Activated T-helper 2 cell treated with anti-CD3 and anti-CD28 coated beads, Interferon-gamma antibody, Interleukin-2, Interleukin-4, amounts not matched to agents 10 μg/mL and 5 μg/mL and 100 μg/mL, durations not matched to agents 14 hours and 24 hours and 36 hours (primary cell): Measurements from ENCODE around the gene ADAMTSL4. TPM values are rescaled to one million over a fixed set of nuclear protein-coding genes. Genes with fewer than 3 reads are reported as not detected.
"Not testable (repeated sequence)": the region's sequence is repeated elsewhere in the genome, so short reads cannot be mapped to it uniquely, and the experiment has no call there.

Source experiments
- DNase-seq: peaks from one replicate; pipeline ENCODE4 v3.0.0; 2021; ENCODE audit warnings: low spot score
- H3K27ac Mint-ChIP-seq: one replicate; pipeline ENCODE4 v1.8.0; 2021; ENCODE audit warnings: mixed read lengths
- H3K27me3 Mint-ChIP-seq: one replicate; pipeline ENCODE4 v1.8.0; 2021; ENCODE audit warnings: low read depth, mixed read lengths
- H3K36me3 Mint-ChIP-seq: one replicate; pipeline ENCODE4 v1.8.0; 2021; ENCODE audit warnings: low read depth, mixed read lengths
- H3K4me1 Mint-ChIP-seq: one replicate; pipeline ENCODE4 v1.8.0; 2021; ENCODE audit warnings: low read depth, mixed read lengths
- H3K4me3 Mint-ChIP-seq: one replicate; pipeline ENCODE4 v1.8.0; 2021; ENCODE audit warnings: low read depth, mild to moderate bottlenecking, moderate library complexity, mixed read lengths
- H3K9me3 Mint-ChIP-seq: one replicate; pipeline ENCODE4 v1.8.0; 2021; ENCODE audit warnings: mixed read lengths
- intact Hi-C: fragments of 100-400 bp; cut with micrococcal nuclease; formaldehyde crosslinking; loops from one replicate; pipeline ENCODE4 v1.15.1; 2023
- total RNA-seq: library from RNA; stranded (reverse); gene quantifications from 2 replicates; pipeline ENCODE4 v1.2.3, GENCODE V29; 2022

The ADAMTSL4 gene
- total RNA-seq, 1 donor from 2014 or later: 2.7 TPM

- no peak for DNase-seq
- intact Hi-C loops: loop anchor here (1.0 to 10.0 kb wide), 7 partner anchors 10 to 683 kb away; partner anchors contain the start of genes ARNT, CTSS, ENSA and TARS2
- H3K9me3 Mint-ChIP-seq: no peaks in the 10 kb centered on the region
- peaks cover 75% of the 10 kb centered on the region for H3K4me1 Mint-ChIP-seq
- peak overlapping the region; percentile 95 for H3K27ac Mint-ChIP-seq
- H3K27me3 Mint-ChIP-seq: no peaks in the 10 kb centered on the region
- peak overlapping the region; percentile 74 for H3K4me3 Mint-ChIP-seq
- peaks cover 47% of the 10 kb centered on the region for H3K36me3 Mint-ChIP-seq
Observed at GRCh38 chr1:150567717-150568593, 18.7 kb downstream of the ADAMTSL4 start.

- Mint-ChIP-seq H3K27me3 (no peaks in the 10 kb centered on the region), H3K4me1 (peaks cover 75% of the 10 kb centered on the region), H3K4me3 (peak overlapping the region; percentile 74), H3K27ac (peak overlapping the region; percentile 95), H3K9me3 (no peaks in the 10 kb centered on the region), H3K36me3 (peaks cover 53% of the 10 kb centered on the region)
- intact Hi-C loops: loop anchor here (1.0 to 10.0 kb wide), 4 partner anchors 82 to 684 kb away; partner anchors contain the start of genes ARNT, CTSS and TARS2
- no peak for DNase-seq
Observed at GRCh38 chr1:150568594-150568966, 19.4 kb downstream of the ADAMTSL4 start.

DNA sequence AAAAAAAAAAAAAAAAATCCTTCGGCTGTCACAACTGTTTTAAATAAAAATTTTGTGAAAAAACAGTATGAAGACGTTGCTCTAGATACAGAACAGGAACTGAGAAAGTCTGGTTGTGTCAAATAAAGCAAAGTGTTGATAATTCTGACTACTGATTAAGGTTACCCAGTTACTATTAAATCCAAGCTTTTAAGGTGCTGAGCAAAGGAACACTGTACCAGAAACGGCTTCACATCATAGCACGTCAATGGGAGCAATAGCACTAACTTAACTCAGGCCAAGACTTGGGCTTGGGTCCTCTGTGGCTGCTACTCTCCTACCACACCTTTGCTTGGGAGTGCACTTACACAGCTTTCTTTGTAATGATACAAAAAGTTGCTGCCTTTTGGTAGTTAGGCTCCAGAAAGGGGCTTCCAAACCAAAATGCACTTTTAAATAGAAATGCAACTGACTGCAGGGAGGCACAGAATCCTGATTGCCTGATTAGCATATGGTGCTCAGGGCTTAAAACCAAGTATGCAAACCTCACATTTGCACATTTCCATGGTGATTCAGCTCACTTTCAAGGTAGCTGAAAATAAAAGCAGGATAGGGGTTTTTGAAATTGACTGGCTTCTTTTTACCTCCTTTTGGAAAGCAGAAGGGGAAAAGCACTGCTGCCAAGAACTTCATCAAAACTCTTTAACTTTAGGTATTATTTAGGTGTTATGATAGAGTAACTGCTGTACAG is 23.9 kb downstream of the ADAMTSL4 start:
- Mint-ChIP-seq H3K27ac (peak overlapping the region; percentile 75), H3K9me3 (no peaks in the 10 kb centered on the region), H3K4me3 (peak overlapping the region; percentile 98), H3K27me3 (no peaks in the 10 kb centered on the region), H3K4me1 (peaks cover 66% of the 10 kb centered on the region), H3K36me3 (peaks cover 93% of the 10 kb centered on the region)
- intact Hi-C loops: no loop called here
- DNase-seq: no peak

GRCh38 chr1:150573648-150574071 is 24.5 kb downstream of the ADAMTSL4 start:
- H3K4me1 Mint-ChIP-seq: peaks cover 60% of the 10 kb centered on the region
- intact Hi-C loops, DNase-seq, H3K27me3 Mint-ChIP-seq, H3K9me3 Mint-ChIP-seq: not testable (repeated sequence)
- peaks cover 96% of the 10 kb centered on the region for H3K36me3 Mint-ChIP-seq
- H3K4me3 Mint-ChIP-seq: peak overlapping the region; percentile 98
- H3K27ac Mint-ChIP-seq: peak overlapping the region; percentile 75

- Mint-ChIP-seq H3K27me3 (no peaks in the 10 kb centered on the region), H3K9me3 (no peaks in the 10 kb centered on the region), H3K4me3 (peak overlapping the region; percentile 98), H3K4me1 (peaks cover 52% of the 10 kb centered on the region), H3K27ac (peak overlapping the region; percentile 91), H3K36me3 (peaks cover 97% of the 10 kb centered on the region)
- intact Hi-C loops: no loop called here
- DNase-seq: no peak
Observed at GRCh38 chr1:150574260-150575071, 25.3 kb downstream of the ADAMTSL4 start.

GRCh38 chr1:150575072-150575489 is 25.9 kb downstream of the ADAMTSL4 start:
- intact Hi-C loops: no loop called here
- Mint-ChIP-seq H3K9me3 (no peaks in the 10 kb centered on the region), H3K27me3 (no peaks in the 10 kb centered on the region), H3K36me3 (peaks cover 92% of the 10 kb centered on the region), H3K4me1 (peaks cover 46% of the 10 kb centered on the region), H3K27ac (peak overlapping the region; percentile 91), H3K4me3 (peak overlapping the region; percentile 98)
- DNase-seq: no peak

DNA sequence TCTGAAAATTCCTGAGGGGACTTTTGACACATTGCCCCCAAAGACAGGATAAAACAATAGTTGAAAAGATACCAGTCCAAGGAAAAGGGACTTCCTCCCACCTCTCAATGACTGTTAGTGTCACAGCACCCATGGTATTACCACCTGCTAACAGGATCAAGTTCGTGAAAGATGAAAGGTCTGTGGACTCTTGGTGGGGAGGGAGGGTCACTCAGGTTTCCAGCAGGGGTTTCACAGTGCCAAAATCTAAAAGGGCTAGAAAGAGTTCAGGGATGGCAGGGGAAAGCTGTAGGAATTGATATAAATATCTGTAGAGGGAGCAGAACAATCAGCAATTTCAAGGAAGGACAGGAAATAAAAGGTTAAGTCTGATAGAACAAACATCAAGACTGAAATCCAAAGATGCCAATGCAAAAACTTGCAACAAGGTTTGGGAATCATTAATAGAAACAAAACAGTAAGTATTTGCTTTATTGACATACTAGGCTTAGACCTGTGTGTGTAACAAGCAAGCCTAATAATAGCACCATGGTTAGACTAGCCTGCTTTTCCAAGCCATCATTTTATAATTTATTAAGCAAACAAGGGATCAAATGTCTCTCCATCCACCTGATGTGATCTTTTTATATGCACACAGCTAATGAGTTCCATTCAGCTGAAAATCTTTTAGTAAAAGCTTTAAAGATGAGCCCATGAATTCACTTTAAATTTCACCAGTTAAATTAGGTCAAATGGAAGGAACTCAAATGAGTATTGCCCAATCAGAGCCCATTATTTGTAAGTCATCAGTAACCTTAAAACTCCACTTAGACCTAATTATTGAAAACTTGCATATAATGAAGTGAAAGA is 26.5 kb downstream of the ADAMTSL4 start:
- no peaks in the 10 kb centered on the region for H3K27me3 Mint-ChIP-seq
- intact Hi-C loops: no loop called here
- H3K9me3 Mint-ChIP-seq: no peaks in the 10 kb centered on the region
- H3K36me3 Mint-ChIP-seq: peaks cover 85% of the 10 kb centered on the region
- H3K4me3 Mint-ChIP-seq: peak overlapping the region; percentile 98
- no peak for DNase-seq
- peak overlapping the region; percentile 91 for H3K27ac Mint-ChIP-seq
- H3K4me1 Mint-ChIP-seq: peaks cover 44% of the 10 kb centered on the region

DNA sequence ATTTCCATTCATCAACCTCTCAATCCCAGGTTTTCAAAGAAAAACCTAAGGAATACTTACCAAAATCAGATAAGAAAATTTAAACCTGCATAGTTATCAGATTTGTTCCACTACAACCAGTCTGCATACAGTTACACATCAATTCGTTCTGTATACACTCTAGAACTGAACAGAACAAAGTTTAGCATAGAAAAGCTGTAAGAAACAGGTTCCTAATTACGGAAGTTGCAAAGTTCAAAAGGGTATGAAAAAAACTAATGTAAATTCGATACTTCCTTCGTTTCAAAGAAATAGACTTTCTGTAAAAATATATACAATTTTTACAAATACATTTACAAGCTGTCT is 27.1 kb downstream of the ADAMTSL4 start:
- no peaks in the 10 kb centered on the region for H3K9me3 Mint-ChIP-seq
- H3K36me3 Mint-ChIP-seq: peaks cover 79% of the 10 kb centered on the region
- H3K27me3 Mint-ChIP-seq: no peaks in the 10 kb centered on the region
- DNase-seq: no peak
- H3K27ac Mint-ChIP-seq: peak overlapping the region; percentile 72
- intact Hi-C loops: no loop called here
- peaks cover 42% of the 10 kb centered on the region for H3K4me1 Mint-ChIP-seq
- H3K4me3 Mint-ChIP-seq: peak overlapping the region; percentile 98

DNA sequence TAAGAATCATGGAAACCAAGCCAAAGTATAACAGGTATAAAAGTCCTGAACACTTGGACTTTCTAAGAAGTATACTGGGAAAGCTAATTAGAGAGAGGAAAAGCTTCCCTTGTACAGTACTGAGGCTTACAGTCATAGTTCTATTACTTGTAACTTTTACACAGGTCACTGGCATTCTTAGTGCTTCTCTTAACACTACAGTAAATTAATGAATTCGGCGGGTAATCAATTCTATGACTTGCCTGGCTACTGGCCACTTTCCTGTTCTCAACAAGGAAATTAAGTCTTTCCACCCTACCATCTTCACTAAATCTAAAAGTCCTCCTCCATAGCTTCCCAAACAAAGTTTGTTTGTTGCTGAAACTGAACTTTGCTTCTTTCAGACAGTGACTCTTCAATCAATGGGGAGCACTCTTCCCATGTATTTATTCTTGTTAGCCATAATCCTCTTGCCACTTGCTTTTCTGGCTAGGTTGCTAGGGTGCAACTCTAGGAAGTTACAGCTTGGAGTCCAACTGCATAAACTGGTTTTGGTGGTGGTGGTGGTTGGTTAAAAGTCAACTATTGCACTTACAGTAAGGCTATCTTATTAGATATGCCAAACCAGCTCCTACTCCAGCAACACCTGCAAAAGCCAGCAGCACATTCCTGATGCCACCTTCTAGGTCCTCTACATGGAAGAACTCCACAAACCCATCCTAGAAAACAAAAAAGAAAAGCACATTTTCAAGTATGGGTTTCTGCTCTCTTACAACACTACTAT is 27.8 kb downstream of the ADAMTSL4 start:
- Mint-ChIP-seq H3K4me1 (peaks cover 42% of the 10 kb centered on the region), H3K9me3 (no peaks in the 10 kb centered on the region), H3K4me3 (peak overlapping the region; percentile 98), H3K27me3 (no peaks in the 10 kb centered on the region), H3K27ac (peak overlapping the region; percentile 98), H3K36me3 (peaks cover 74% of the 10 kb centered on the region)
- DNase-seq: no peak
- intact Hi-C loops: no loop called here

GRCh38 chr1:150577557-150578271 is 28.5 kb downstream of the ADAMTSL4 start:
- Mint-ChIP-seq H3K4me1 (peaks cover 43% of the 10 kb centered on the region), H3K4me3 (peak overlapping the region; percentile 98), H3K27me3 (no peaks in the 10 kb centered on the region), H3K9me3 (no peaks in the 10 kb centered on the region), H3K36me3 (peaks cover 70% of the 10 kb centered on the region), H3K27ac (peak overlapping the region; percentile 98)
- intact Hi-C loops: loop anchor here (1.0 to 2.0 kb wide), 3 partner anchors 10 to 213 kb away; partner anchors contain the start of genes ENSA and RPRD2
- no peak for DNase-seq
